GM18520 (cell line): ENCODE measurements around the gene BRDT.
"Not testable (repeated sequence)": the region's sequence is repeated elsewhere in the genome, so short reads cannot be mapped to it uniquely, and the experiment has no call there.

Experiments used
- ATAC-seq: cut with Tn5 transposase; IDR thresholded peaks from one replicate; pipeline ENCODE4 v1.9.1; 2021; ENCODE audit not compliant: unreplicated experiment

The BRDT gene

DNA sequence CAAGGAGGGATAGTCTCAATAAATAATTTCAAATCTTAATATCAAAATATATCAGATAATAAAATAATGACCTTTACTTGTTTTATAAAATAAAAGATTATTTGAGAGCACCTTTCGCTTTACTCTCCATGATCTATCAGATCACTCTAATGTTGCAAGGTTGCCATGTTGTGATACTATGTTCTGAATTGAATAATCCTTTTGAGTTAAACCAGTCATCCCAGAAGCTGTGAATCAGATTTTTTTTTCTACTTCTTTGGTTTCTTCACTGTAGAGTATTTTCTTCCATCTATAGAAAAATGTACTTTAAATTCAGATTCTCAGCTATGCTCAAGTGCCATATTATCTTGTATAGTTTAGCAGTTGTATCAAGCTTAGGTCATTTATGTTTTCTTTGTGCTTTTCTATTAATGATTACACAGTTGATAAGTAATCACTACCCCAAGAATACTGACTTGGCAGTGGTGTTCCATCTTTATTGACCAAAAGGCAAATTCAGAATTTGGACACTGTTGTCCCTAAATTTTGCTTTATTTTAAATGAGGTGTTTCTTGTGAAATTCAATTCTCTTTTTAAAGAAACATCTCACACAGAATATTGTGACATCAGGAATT lies 32.9 kb downstream of the BRDT start:
- ATAC-seq = no peak

DNA sequence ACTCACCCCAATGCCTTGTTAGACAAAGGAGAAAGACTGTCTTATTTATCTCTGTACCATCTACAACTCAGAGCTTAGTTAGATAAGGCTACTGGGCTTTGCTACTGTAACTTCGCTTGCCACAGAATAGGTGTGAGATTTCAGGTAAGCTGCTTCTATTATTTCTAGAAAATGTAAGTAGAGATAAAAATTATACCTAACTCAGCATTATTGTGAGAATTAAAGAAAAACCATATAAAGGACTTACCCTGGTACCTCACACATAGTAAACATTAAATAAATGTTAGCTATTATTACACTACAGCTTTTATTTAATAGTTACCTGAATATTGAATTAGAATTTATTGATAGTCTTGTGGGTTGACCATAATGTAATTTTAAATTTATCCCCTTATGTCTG lies 44.1 kb downstream of the BRDT start:
- no peak for ATAC-seq

DNA sequence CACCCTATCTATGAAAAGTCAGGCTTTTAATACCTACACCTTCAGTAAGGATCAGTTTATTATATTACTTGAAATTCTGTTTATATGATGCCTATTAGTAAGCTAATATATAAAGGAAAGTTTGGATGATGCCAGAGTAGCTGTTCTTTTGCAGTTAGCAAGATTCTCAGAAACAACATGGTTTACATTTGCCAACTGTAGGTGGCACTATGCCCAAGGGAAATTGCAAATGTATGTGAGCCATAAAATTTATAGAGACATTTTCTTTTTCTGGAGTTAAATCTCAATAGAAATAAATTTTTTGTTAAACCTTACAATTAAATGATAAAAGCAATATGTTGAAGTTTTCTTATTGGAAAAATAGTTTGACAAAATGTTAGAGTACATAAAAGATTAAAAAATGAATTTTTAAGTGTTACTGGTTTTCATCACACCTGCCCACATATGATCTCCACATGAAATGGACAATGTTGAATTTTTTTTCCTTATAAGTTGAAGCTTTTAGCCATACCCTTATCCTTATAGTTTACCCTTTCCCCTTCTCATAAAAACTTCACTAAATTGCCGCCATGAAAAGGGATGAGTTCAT lies 48.5 kb downstream of the BRDT start:
- no peak for ATAC-seq

DNA sequence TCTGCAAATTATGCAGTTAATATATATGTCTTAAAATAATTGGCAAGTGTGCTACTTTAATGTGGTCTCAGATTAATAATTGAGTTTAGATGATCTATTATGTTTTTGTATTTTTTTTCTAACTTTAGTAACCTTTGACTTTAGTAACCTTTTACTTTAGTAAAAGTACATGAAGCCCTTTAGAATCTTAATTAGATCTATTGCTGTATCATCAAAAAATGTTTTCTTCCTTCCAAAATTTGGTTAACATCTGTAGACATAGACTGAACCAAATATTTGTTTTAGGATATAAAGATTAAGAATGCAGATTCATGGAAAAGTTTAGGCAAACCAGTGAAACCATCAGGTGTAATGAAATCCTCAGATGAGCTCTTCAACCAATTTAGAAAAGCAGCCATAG lies 54.9 kb downstream of the BRDT start:
- no peak for ATAC-seq

DNA sequence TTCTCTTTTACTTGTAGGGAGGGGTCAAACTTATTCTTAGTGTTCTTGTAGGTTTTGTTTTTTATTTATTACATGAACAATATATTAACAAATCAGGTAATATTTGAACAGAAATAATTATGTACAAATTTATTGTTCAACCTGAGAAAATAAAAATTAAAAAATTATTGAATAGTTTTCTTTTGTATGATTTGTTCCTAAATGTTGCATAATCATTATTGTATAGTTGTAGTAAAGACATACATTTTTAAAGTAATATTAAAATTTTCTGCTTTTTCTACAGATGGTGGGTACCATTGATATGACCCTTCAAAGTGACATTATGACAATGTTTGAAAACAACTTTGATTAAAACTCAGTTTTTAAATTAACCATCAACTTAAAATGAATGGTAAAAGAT lies 64.7 kb downstream of the BRDT start:
- ATAC-seq = no peak

DNA sequence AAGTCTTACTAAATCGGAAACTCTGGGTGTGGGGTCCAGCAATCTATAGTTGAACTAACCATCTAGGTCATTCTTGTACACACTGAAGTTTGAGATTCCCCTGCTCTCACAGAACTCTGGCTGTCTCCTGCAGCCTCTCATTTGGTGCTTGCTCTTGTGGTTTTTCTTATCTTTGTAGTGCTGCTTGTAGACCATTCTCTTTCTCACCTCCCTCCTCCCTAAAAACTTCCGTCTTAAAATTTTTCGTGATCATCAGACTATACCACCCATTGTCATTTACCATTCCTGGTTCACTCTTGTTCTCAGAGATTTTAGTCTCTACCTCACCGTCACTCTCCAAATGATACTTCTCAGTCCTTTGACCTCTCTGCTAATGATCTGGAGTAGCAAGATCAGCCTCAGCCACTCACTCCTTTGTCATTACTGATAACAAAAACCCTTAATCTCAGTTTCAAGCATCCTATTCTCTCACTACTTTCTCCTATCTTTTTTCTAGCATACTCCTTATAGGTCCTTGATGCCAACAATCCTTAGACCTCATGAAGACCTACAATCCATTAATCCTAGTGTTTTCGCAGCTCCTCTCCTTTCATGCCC lies 67.6 kb downstream of the BRDT start:
- no peak for ATAC-seq

DNA sequence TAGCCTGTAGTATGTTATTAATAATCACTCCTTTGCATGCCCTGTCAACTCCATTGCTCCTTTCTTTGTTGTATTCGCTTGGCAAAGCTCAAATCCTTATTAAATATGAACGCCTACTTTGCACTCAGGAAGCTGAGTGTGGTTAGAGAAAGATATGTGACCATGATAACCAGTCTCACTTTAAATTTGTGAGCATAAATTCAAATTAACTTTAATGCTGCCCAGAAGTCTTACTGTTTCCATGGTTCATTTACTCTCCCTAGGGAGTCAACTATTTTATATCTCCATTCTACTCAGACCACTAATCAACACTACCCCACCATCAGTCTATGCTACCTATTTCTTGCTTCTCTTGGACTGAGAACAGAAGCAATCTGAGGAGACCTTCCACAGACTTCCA lies 68.5 kb downstream of the BRDT start:
- no peak for ATAC-seq

DNA sequence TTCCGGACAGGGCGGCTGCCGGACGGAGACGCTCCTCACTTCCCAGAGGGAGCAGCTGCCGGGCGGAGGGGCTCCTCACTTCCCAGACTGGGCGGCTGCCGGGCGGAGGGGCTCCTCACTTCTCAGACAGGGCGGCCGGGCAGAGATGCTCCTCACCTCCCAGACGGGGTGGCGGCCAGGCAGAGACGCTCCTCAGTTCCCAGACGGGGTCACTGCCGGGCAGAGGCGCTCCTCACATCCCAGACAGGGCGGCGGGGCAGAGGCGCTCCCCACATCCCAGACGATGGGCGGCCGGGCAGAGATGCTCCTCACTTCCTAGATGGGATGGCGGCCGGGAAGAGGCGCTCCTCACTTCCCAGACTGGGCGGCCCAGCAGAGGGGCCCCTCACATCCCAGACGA lies 76.8 kb downstream of the BRDT start:
- not testable (repeated sequence) for ATAC-seq

DNA sequence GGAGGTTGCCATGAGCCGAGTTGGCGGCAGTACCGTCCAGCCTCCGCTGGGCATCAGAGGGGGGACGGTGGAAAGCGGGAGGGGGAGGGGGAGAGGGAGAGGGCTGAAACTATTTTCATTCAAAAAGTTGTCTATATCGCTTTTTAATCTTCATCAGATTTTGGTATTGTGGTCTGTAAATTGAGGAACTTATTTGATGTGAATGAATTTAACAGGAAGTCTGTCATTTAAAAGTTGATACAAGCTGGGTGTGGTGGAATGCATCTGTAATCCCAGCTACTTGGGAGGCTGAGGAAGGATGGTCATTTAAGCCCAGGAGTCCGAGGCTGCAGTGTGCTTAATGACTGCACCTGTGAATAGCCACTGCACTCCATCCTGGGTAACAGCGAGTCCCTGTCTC lies 77.6 kb downstream of the BRDT start:
- ATAC-seq = no peak

DNA sequence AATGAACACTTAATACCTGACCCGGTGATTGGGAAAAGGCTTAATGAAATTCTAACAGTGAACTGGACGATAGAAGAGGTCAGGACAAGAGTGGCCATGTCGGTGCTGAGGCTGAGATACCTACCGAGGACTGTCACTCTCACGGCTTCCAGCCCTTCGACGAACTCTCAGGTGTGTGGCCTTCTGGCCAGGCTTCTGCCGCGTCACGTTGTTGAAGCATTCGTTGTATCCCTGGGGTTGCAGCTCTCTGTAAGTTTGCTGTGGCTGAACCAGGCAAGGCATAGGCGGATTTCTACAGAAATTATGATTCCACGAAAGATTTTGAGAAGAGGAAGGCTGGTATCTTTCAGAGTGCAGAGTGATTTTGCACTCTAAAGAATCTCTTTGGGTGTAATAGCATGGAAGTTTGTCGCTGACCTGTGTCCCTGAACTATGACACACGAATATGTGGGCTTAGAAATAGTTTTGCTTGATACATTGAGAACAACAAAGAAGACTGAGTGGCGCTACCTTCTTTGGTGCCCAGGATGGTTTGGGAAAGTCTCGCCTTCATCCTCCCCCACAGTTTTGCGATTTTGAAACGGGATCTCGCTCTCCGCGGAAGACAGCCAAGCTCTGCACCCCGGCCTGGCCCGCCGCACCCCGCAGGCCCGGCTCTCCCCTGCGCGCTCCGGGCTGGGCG lies 80.2 kb downstream of the BRDT start:
- no peak for ATAC-seq

DNA sequence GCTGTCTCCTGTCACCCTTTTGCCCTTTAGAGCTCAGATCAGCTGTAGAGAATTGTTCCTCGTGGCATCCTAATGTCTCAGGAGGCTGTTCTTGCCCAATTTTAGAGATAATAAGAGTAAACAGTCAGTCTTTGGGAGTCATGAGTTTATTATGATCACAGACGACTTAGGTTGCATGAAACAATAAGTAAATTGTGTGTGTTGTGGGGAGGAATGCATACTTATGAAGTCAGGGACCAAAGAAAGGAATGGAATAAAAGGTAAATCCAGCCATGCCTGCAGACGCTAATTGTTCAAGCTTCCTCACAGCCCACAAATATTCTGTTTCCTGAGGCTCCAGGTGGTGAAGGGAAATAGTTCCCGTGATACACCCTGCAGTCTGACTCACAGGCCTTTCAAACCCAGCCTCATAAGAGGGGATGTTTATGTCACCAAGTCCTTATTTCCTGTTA lies 81.5 kb downstream of the BRDT start:
- ATAC-seq = no peak

DNA sequence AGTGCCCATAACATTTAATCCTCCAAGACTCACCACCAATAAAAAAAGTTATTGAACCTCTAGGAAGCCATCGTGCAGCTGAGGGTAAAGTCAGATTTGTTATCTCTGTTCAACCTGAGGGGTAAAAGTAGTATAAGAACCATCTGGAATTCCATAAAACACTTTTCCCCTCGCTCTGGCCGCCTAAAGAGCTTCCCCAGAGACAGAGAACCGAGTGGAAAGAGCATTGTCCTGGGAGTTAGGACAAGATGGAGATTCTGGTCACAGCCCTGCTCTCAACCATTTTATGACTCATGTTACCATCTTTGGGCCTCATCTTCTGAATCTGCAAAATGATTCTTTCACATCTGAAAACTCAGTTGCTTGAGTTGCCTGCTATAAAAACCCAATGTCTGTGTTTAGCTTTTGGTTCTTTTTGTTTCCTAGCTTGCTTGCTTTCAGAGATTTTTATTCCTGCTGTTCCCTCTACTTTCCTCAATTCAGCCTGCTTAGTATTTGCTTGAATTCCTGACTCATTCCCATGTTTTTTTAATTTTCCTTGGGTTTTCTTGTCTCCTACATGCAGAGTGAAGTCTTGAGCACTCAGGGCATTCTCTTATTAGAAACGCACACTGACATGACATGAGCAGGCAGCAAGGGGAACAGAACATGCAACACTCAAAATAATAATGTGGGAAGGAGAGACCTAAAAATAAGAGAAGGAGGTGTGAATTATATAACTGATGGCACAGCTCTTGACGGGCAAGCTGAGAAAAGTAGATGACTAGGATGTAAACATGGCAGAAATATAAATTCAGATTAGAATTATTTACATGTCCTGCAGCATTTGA lies 82.3 kb downstream of the BRDT start:
- no peak for ATAC-seq

DNA sequence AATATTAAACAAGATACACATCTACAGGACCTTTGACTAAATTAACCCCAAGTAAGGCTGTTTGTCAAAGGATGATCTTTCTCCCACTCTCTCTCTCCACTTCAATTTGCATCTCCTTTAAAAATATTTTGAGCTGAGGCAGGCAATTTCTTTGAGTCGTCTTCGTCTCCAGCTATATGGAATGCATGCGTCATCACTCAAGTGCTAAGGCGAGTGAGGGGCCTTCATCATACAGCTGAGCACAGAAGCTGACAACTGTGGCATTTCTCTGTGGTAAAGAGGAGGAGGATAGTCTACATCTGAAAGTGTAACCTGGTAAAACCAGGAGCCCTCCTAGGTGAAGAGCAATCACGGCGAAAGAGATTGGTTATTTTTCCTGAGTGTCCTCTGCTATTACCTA lies 88.2 kb downstream of the BRDT start:
- no peak for ATAC-seq

DNA sequence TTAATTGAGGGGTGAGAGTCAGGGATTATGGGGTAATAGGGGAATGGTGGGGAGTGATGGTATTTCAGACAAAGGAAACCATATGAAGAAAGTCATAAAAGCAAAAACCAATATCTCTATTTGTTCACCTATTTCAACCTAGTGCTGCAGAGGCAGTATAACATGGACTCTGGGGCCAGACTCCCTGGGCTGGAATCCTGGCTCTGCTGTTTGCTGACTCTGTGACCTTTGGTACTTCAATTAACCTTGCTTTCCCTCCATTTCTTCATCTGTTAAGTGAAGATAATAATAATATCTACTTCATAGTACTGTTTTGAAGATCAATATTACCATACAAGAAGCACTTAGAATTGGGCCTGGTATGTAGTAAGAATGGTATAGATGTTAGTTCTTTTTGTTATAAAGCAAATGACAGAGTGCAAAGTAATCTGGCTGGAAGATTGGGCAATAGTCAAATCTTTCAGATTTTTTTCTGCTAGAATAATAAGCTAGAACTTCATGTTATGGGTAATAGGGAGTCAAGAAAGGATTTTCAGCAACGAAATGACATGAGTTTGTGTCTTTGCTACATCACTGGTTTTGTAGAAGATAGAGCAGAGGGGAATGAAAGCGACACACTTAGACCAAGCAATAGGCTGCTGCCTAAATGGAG lies 89.6 kb downstream of the BRDT start:
- ATAC-seq = no peak

DNA sequence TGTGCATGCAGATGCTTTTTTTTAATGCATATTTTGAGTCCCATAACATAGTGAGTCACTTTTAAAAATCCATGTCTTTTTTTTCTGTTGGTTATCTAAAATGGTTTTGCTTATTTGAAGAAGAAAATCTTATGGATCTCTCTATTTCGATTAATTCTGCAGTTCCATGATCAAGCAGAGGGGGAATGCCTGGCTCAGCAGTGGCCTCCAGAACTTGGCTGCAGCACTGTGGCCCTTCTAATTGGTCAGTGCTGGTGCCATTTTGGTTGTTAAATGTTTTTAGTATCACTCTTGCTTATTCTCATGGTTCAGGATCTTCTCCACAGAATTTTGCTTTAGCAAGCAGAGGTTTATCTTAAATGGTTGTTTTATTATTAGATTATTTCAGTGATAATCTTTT lies 91.8 kb downstream of the BRDT start:
- no peak for ATAC-seq

DNA sequence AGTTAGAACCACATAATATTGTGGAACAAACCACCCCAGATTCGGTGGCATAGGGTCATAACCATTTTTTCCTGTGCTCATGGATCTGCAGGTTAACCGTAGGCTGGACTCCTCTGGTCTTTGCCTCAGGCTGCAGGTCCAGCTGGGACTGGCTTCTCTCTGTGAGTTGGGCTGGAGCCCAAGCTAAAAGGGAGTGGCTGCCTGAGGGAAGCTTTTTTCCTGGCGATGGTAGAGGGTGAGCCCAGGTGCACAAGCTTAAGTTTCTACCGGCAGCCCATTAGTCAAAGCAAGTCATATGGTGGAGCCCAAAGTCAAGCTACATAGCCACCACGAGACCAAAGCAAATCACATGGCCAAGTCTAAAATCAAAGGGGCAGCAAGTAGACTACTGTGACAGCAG lies 94.4 kb downstream of the BRDT start:
- no peak for ATAC-seq

DNA sequence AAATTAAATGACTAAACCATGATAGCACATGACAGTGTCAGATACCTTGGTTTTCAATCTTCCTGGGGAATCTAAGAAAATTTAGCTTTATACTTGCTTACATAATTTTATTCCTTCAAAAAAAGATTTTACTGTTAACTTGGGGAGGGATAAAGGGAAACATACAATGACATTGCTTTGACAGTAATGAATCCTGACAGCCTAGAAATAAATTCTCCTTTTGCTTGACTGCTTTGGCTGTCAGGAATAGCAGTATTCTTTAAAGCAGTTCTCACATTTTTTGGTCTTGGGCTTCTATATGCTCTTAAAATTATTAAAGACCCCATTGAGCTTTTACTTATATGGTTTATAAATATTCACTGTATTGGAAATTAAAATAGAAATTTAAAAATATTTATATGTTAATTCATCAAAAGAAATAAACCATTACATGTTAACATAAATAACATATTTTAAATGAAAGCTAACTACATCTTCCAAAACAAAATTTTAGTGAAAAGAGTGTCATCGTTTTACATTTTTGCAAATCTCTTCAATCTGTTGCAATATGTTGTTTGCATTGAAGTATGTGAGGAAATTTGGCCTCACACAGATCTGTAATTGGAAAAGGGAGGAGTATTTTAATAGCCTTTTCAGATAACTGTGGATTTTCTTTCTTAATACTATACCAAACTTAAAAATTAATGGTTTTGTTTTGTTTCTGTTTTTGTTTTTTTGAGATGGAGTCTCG lies 96.7 kb downstream of the BRDT start:
- no peak for ATAC-seq

DNA sequence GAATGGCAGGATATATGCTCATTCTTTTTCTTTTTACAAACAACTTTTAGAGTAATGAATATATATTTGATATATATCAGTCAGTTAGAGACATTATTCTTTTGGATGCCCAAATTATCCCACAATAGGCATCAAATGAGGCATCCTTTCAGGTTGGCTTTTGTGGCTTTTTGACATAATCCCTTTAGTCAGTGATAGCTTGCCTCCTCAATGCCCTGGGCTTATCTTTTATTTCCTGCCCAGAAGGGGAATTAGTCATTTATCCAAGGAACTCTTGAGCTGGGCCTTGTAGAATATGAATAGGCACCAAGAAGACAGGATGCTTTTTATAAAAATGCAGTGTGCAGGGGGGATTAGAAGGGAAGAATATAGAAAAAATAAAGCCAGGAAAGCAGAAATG lies 102.7 kb downstream of the BRDT start:
- ATAC-seq = no peak
